ENCODE measurements around the gene IPO9. TPM values are rescaled to one million over a fixed set of nuclear protein-coding genes. Genes with fewer than 3 reads are reported as not detected.
"Not testable (repeated sequence)": the region's sequence is repeated elsewhere in the genome, so short reads cannot be mapped to it uniquely, and the experiment has no call there.

IPO9 gene
- total RNA-seq, 1 donor from 2014 or later = 10.3 TPM

DNA sequence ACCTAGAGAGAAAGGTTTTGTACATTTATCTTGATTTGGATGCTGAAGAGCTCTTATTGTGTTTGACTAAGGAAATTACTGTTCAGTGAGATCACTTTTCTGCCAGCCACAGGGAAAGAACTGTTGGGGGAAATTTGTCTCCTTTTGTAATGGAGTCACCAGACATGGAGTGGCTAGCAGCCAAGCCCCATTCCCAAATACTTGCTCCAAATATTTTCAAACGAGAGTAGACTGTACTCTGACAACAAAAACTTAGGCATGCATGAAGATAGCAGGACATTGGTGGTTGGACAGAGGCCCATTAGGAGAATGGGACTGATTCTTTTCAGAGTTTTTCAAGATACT is 21.1 kb downstream of the IPO9 start:
- Histone ChIP-seq H3K4me3 (ENCODE audit: low read depth, low read length) (no peak overlapping the region), H3K27me3 (ENCODE audit: control insufficient read depth, insufficient read depth, low read length) (no peaks in the 10 kb centered on the region), H3K36me3 (ENCODE audit: control insufficient read depth, insufficient read depth, low read length) (peaks cover 15% of the 10 kb centered on the region)
- TF ChIP-seq CTCF (IDR thresholded peaks at IDR 0.05; ENCODE audit: insufficient read depth, low read length, severe bottlenecking) = no peak
- FAIRE-seq (no peak), DNase-seq (ENCODE audit: low read depth) (peak; percentile 83)

GRCh38 chr1:201851949-201852348 is 23.0 kb downstream of the IPO9 start:
- Histone ChIP-seq H3K36me3 (ENCODE audit: control insufficient read depth, insufficient read depth, low read length) (peaks cover 18% of the 10 kb centered on the region), H3K4me3 (ENCODE audit: low read depth, low read length) (no peak overlapping the region), H3K27me3 (ENCODE audit: control insufficient read depth, insufficient read depth, low read length) (no peaks in the 10 kb centered on the region)
- no peak for TF ChIP-seq CTCF (IDR thresholded peaks at IDR 0.05; ENCODE audit: insufficient read depth, low read length, severe bottlenecking)
- DNase-seq (ENCODE audit: low read depth) (no peak), FAIRE-seq (no peak)

- H3K4me3 ChIP-seq (ENCODE audit: low read depth, low read length); H3K27me3 ChIP-seq (ENCODE audit: control insufficient read depth, insufficient read depth, low read length); DNase-seq (ENCODE audit: low read depth); FAIRE-seq: not testable (repeated sequence)
- peaks cover 13% of the 10 kb centered on the region for H3K36me3 ChIP-seq (ENCODE audit: control insufficient read depth, insufficient read depth, low read length)
Observed at GRCh38 chr1:201856722-201857121, 27.8 kb downstream of the IPO9 start.

DNA sequence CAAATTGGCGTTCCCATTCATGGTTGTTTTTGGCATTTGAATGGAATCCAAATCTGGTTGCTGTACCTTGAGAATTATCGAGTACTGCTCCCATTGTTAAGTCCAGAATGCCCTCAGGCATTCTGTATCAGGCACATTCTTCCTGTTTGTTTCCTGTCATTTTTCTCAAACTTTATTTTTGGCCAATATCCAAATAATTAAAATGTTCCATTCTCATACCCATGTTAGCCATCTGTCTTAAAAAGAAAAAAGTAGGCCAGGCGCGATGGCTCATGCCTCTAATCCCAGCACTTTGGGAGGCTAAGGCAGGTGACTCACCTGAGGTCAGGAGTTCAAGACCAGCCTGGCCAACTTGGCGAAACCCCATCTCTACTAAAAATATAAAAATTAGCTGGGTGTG is 30.5 kb downstream of the IPO9 start:
- TF ChIP-seq CTCF (IDR thresholded peaks at IDR 0.05; ENCODE audit: insufficient read depth, low read length, severe bottlenecking) = no peak
- DNase-seq (ENCODE audit: low read depth) (no peak), FAIRE-seq (no peak)
- Histone ChIP-seq H3K27me3 (ENCODE audit: control insufficient read depth, insufficient read depth, low read length) (no peaks in the 10 kb centered on the region), H3K4me3 (ENCODE audit: low read depth, low read length) (no peak overlapping the region), H3K36me3 (ENCODE audit: control insufficient read depth, insufficient read depth, low read length) (peaks cover 8% of the 10 kb centered on the region)

GRCh38 chr1:201861448-201861847 is 32.5 kb downstream of the IPO9 start:
- Histone ChIP-seq H3K27me3 (ENCODE audit: control insufficient read depth, insufficient read depth, low read length) (no peaks in the 10 kb centered on the region), H3K36me3 (ENCODE audit: control insufficient read depth, insufficient read depth, low read length) (peaks cover 5% of the 10 kb centered on the region), H3K4me3 (ENCODE audit: low read depth, low read length) (no peak overlapping the region)
- DNase-seq (ENCODE audit: low read depth) = no peak
- FAIRE-seq = no peak
- TF ChIP-seq CTCF (IDR thresholded peaks at IDR 0.05; ENCODE audit: insufficient read depth, low read length, severe bottlenecking) = no peak

DNA sequence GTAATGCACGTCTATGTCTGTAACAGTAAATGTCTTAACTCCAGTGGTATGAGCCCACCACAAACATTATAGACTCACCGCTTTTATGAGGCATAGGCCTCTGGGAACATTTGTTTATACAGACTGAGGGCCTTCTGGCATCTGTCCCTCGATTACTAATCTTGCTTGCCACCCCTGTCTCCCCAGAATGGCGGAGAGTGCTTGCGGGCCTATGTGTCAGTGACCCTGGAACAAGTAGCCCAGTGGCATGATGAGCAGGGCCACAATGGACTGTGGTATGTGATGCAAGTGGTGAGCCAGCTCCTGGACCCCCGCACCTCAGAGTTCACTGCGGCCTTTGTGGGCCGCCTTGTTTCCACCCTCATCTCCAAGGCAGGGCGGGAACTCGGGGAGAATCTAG is 41.4 kb downstream of the IPO9 start:
- DNase-seq (ENCODE audit: low read depth) = no peak
- no peak for TF ChIP-seq CTCF (IDR thresholded peaks at IDR 0.05; ENCODE audit: insufficient read depth, low read length, severe bottlenecking)
- H3K4me3 ChIP-seq (ENCODE audit: low read depth, low read length) = no peak overlapping the region
- peaks cover 17% of the 10 kb centered on the region for H3K36me3 ChIP-seq (ENCODE audit: control insufficient read depth, insufficient read depth, low read length)
- FAIRE-seq = no peak
- no peaks in the 10 kb centered on the region for H3K27me3 ChIP-seq (ENCODE audit: control insufficient read depth, insufficient read depth, low read length)

All from bronchial epithelial cell (primary cell).